ENCODE measurements around the gene NAXE. TPM values are rescaled to one million over a fixed set of nuclear protein-coding genes. Genes with fewer than 3 reads are reported as not detected.

Gene NAXE
- total RNA-seq: 125 and 129 TPM in 2 replicates

DNA sequence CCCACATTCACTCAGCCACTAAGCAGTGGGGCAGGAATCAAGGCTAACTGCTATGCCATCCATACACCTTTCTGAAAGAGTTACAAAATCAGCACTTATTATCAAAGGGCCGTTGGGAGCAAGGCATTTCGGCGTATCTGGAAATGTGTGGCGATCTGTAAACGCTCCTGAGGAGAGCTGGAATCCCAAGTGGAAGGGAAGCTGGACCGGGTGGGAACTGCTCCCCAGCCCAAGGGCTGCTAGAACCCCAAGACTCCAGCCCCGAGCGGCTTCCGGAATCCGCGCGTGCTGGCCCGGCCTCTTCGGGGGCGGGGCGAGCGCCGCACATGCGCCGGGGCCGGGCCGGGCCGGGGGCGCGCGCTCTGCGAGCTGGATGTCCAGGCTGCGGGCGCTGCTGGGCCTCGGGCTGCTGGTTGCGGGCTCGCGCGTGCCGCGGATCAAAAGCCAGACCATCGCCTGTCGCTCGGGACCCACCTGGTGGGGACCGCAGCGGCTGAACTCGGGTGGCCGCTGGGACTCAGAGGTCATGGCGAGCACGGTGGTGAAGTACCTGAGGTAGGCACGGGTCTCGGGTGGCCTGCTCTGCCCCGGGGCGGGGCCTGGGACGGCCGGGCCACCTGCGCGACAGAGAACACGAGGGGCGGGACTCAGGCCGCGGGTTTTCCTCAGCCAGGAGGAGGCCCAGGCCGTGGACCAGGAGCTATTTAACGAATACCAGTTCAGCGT lies at the start of gene NAXE:
Gene NAXE, plus strand, starts transcription at position 345 of the 726 bp plus-strand sequence. Its CDS starts 29 bp downstream, at position 374.

DNA sequence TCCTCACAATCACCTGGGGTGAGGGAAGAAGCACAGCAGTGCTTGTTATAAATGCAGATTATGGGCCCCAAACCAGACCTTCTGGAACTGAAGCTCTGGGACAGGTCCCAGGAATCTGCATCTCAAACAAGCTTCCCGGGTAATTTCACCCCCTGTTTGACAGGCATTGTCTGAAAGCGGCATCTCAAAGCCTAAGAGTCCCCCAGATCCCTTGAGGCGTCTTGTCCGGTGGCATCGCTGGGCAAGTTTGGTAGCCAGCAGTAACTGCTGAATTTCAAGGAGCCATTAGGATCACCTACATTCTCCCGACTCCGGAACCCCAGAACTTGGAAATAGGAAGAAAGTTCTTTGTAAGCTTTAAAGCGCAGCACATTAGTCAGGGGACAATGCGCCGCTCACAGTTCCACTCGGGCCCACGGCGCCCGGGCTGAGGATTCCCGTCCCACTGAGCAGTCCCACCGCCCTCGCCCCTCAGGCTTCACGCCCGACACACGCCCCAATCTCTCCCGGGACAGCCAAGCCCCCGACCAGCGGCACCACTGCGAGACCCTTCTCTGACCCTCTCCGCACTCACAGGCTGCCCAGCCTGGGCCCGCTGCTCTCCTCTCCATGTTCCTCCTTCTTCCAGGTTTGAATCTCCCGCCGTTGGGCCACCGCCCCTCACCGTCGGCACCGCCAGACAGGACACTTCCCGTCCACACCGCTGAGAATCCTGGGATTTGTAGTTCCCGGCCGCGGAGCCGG lies 19.5 kb upstream of the NAXE start, which contains the start of gene IQGAP3:
Gene IQGAP3, minus strand, starts transcription at position 647 of the 744 bp plus-strand sequence. Its CDS starts 36 bp downstream, at position 611.

DNA sequence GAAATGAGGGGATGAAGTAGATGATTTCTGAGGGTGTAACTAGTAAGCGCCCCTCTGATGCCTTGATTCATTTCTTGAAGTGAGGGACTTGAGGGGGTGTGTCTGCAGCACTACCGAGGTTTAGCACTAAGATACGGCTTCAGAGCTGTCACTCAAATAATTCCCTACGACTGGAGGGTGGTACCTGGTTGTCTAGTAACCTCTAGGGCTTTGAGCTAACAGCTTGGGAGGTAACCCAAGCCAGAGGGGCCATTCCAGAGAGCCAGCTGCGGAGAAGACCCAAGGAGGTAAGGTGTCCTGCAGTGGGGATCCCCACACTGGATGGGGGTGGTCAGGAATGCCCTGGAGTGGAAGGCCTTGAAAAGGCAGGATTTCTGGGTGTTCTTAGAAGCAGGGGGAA lies 12.1 kb upstream of the NAXE start, which contains the start of gene TTC24:
Gene TTC24, plus strand, starts transcription at position 252 of the 400 bp plus-strand sequence. CDS start 1,642 bp downstream, outside the sequence.

DNA sequence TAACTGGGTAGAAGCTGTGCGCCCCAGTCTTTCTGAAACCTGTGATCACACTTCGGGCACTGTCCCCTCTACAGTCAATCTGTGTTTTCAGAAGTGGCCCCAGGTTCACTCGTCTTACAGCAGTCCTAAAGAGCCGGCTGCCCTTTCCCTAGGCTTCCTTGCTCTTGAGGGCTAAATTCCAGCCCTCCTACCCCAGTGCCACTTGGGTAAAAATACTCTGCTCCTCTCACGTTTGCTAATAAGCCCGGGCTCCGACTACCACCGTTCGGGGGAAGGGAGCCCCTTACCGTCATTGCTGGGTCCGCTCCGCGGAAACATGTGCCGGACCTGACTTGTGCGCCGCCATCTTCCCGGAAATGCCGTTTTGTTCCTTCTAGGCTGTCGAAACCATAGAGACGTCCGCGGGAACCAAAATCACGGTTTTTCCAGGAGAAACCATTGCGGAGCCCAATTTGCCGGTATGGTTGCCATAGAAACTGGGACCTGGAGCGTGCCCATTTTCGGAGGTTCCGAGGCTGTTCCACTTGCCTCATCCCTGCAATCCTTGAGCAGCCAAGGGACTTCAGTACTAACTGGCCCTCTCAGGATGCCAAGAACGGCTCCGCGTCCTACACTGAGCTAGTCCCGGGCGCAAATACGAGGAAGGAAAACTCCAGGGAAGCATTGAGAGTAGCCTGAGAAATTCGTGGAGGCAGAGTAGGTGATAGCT lies 9.7 kb downstream of the NAXE start, which contains the start of gene GPATCH4:
Gene GPATCH4, minus strand, starts transcription at position 358 of the 709 bp plus-strand sequence.

DNA sequence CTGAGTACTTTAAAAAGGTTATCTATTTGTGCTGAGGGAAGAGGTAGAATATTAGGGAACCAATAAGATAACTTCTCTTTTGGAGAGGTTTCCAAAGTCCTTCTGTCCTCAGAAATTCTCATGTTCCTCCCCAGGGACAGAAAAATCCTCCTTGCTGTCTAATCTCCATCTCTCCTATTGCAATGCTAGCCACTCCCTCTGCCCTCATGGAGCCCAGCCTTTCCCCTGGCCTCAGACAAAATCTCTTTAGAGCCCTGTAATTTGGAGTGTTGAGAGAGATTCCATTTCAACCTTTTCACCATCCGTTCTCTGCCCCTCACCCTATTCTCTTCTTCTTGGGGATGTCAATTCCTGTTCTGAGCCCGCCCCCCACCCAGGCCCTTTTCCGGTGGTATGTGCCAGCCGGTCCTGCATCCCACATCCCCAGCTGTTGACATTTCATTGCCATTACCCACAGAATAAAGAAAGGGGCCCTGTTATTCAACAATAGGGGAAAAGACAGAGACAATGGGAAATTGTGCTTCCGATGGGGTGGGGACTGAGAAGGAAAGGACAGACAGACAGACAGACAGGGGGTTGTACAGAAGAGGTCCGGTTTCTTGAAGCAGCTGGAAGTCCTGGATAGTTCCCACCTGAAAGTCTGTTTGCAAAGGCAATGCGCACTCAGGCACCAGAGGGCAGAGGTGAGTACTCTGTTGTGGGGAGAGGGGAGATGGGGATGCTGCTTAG lies 27.4 kb downstream of the NAXE start, which contains the start of gene HAPLN2:
Gene HAPLN2, plus strand, starts transcription at position 563 of the 729 bp plus-strand sequence. CDS start 4,076 bp downstream, outside the sequence.

DNA sequence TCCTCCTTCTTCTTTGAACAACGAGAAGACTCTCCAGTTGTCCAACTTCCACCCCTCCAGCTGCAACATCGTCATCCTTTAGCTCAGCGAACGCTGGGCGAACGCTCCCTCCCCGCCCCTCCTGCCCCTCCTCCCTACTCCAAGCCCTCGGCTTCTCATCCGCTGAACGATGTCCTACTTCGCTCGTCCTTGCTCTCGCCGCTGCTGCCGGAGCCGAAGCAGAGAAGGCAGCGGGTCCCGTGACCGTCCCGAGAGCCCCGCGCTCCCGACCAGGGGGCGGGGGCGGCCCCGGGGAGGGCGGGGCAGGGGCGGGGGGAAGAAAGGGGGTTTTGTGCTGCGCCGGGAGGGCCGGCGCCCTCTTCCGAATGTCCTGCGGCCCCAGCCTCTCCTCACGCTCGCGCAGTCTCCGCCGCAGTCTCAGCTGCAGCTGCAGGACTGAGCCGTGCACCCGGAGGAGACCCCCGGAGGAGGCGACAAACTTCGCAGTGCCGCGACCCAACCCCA lies 50.2 kb downstream of the NAXE start, which contains the start of gene BCAN:
Gene BCAN, plus strand, starts transcription at position 357 of the 504 bp plus-strand sequence. CDS start 3,938 bp downstream, outside the sequence.

Other genes starting within 250 kb of the NAXE start
- not detected in 2 replicates for gene RHBG, start 222.6 kb upstream of the NAXE start, total RNA-seq
- gene MEF2D, start 91.0 kb upstream of the NAXE start, total RNA-seq: 18.4 and 19.6 TPM in 2 replicates
- gene IQGAP3, start 19.2 kb upstream of the NAXE start, total RNA-seq: 13.4 and 25.3 TPM in 2 replicates
- not detected in 2 replicates for gene TTC24, start 12.1 kb upstream of the NAXE start, total RNA-seq
- gene GPATCH4, start 9.7 kb downstream of the NAXE start, total RNA-seq: 14.5 and 18.7 TPM in 2 replicates
- gene HAPLN2, start 27.6 kb downstream of the NAXE start, total RNA-seq: not detected in 2 replicates
- gene BCAN, start 50.3 kb downstream of the NAXE start, total RNA-seq: 0.08 TPM in 1 of 2 replicates, not detected in the other
- gene NES, start 85.6 kb downstream of the NAXE start, total RNA-seq: 0.31 and 0.57 TPM in 2 replicates
- 7.6 and 15.5 TPM in 2 replicates for gene CRABP2, start 113.8 kb downstream of the NAXE start, total RNA-seq
- 8.8 and 18.8 TPM in 2 replicates for gene METTL25B, start 136.7 kb downstream of the NAXE start, total RNA-seq
- 19.6 and 23.6 TPM in 2 replicates for gene ISG20L2, start 137.0 kb downstream of the NAXE start, total RNA-seq
- 65.7 and 92.9 TPM in 2 replicates for gene MRPL24, start 149.3 kb downstream of the NAXE start, total RNA-seq
- 354 and 403 TPM in 2 replicates for gene HDGF, start 159.9 kb downstream of the NAXE start, total RNA-seq
- 39.3 and 43.1 TPM in 2 replicates for gene PRCC, start 175.8 kb downstream of the NAXE start, total RNA-seq
- gene SH2D2A, start 225.1 kb downstream of the NAXE start, total RNA-seq: 10.5 and 12.8 TPM in 2 replicates

All from hair follicular keratinocyte (primary cell).